HG03039 (cell line): Measurements from ENCODE around the gene HSP90AA1.
"Not testable (repeated sequence)": the region's sequence is repeated elsewhere in the genome, so short reads cannot be mapped to it uniquely, and the experiment has no call there.

ENCODE experiments used
- ATAC-seq: cut with Tn5 transposase; IDR thresholded peaks from one replicate; pipeline ENCODE4 v1.9.1; 2021; ENCODE audit warnings: mild to moderate bottlenecking, moderate library complexity; ENCODE audit not compliant: unreplicated experiment

The HSP90AA1 gene

GRCh38 chr14:102095231-102095870, 8.5 kb upstream of the HSP90AA1 start:
- no peak for ATAC-seq

DNA sequence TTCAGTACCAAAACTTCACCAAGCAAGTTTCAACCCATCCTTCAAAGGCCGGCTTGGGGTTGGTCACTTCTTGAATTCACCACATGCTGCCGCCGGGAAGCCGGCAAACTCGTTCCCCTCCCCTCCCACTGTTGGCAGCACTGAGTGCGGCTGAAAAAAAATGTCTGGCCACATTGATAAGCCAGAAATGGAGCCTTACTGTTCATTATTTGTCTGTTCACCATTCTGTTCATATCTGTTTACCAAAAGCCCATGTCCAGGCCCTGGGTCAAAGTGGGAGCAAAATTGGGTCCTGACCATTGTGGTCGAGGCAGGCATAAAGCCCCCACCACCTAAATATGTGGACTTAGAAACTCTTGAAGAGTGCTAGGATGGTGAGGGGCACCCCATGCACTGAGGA, 7.3 kb upstream of the HSP90AA1 start:
- ATAC-seq: no peak

GRCh38 chr14:102092806-102093205, 6.0 kb upstream of the HSP90AA1 start:
- ATAC-seq: no peak

DNA sequence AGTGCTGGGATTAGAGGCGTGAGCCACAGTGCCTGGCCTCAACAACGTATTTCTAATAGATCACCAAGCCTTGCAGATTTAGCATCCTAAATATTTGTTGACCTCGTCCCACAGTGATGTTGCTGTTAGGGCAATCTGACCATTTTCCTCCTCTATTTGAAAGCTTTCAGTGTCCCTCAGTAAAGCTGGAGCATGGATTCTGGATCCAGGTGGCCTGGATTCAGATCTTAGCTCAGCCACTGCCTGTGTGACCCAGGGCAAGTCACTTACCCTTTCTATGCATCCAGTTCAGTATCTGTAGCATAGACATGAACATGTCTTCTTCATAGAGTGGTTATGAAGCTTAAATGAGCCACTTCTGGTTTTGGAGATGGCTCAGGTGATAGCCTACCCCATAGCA, 3.9 kb upstream of the HSP90AA1 start:
- no peak for ATAC-seq

GRCh38 chr14:102089621-102090343, 2.9 kb upstream of the HSP90AA1 start:
- no peak for ATAC-seq

DNA sequence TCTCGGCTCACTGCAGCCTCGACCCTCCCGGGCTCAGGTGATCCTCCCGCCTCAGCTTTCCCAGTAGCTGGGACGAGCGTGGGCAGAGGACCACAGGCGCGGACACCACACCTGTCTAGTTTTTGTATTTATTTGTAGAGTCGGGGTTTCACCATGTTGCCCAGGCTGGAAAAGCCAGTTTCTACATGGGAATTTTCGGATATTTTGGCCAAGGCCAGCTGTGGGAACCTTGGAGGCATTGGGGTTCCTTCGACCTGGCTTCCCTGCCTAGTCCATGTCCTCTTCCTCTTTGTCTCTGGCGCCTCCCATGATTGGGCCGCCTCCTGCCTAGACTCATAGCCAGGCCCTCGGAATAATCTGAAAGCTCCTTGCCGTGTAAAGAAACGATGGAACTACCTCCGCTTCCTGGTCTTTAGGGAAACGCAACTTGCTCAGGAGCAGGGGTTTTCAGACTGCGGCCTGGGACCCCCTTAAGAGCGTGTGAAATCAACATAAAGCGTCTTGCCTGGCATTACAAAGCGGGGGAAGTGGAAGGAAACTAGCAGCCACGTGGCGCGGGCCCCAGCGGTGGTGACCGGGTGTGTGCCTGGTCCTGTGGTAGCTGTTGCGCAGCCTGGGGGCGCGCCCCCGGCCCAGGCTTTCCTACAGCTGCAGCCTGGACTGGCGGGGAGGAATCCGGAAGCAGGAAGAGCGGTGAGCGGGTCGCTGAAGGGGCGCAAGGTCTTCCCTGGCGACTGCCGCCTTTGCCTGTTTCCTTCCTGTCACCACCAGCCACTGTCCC, 1.4 kb upstream of the HSP90AA1 start:
- no peak for ATAC-seq

GRCh38 chr14:102087762-102088011, 843 bp upstream of the HSP90AA1 start:
- no peak for ATAC-seq

DNA sequence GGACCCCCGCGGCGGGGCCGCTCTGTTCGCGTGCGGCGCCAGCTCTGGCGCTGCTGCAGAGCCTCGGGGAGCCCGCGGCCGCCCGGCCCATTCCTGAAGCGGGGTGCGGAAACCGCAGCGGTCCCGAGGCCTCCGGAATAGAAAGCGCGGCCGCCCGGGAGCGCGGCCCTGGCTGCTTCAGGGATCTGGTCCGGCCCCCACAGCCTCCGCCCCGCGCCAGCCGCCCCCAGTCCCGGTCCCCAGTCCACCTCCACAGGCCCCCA, 204 bp downstream of the HSP90AA1 start:
- no peak for ATAC-seq

GRCh38 chr14:102085948-102086708, 716 bp downstream of the HSP90AA1 start:
- ATAC-seq: peak; percentile 16

DNA sequence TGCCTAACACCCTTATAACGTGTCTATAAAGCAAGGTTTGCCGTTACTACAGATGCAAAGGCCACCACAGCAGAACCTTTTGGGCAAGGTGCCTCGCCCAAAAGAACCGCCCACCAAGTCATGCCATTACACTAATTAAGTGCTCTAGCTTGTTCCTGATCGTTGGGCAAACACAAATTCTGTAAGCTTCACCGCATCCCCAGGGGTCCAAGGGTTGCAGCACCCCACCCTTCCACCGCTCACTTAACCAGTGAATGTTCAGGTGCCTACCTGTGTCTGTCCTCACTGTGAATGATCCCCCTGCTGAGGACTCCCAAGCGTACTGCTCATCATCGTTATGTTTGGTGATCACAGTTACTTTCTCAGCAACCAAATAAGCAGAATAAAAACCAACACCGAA, 1.4 kb downstream of the HSP90AA1 start:
- no peak for ATAC-seq

DNA sequence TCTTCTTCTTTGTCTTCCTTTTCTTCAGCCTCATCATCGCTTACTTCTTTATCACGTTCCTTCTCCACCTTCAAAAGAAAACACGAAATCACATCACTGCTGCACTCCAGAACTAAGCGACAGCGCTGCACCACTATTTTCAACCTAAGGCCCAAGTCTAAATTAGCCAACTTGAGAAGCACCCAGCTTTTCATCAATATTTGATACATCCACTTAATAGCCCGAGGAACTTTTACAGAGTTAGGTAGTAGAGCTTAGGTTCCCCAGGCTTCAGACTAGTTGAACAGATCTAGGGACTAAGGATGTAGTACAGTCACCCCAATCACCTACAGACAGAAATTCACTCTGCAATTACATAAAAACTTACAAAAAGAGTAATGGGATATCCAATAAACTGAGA, 1.9 kb downstream of the HSP90AA1 start:
- ATAC-seq: no peak

GRCh38 chr14:102084522-102084921, 2.3 kb downstream of the HSP90AA1 start:
- not testable (repeated sequence) for ATAC-seq

GRCh38 chr14:102081231-102082080, 5.4 kb downstream of the HSP90AA1 start:
- ATAC-seq: no peak

- ATAC-seq: no peak
Measured at GRCh38 chr14:102080183-102081080, 6.4 kb downstream of the HSP90AA1 start.

- no peak for ATAC-seq
Measured at GRCh38 chr14:102079700-102079979, 7.2 kb downstream of the HSP90AA1 start.

DNA sequence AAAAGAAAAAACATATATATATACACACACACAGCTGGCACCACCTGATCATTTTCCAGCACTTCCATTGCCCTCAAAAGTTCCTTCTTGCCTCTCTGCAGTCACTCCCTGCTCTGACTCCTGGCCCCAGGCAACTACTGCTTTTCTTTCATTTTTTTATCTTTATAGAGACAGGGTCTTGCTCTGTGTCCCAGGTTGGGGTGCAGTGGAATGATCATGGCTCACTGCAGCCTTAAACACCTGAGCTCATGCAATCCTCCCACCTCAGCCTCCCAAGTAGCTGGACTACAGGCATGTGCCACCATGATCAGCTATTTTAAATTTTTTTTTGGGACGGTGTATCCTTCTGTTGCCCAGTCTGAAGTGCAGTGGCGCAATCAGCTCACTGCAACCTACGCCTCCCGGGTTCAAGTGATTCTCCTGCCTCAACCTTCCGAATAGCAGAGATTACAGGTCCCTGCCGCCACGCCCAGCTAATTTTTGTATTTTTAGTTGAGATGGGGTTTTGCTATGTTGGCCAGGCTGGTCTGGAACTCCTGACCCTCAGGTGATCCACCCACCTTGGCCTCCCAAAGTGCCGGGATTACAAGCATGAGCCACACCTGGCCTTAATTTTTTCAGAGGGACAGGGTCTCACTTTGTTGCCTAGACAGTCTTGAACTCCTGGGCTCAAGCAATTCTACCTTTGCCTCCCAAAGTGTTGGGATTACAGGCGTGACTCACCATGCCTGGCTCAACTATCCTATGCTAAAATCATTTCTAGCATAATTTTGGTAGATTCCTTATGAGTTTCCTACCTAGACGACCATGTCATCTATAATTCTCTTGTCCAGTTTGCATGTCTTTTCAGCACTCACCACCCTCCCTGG, 7.8 kb downstream of the HSP90AA1 start:
- no peak for ATAC-seq

DNA sequence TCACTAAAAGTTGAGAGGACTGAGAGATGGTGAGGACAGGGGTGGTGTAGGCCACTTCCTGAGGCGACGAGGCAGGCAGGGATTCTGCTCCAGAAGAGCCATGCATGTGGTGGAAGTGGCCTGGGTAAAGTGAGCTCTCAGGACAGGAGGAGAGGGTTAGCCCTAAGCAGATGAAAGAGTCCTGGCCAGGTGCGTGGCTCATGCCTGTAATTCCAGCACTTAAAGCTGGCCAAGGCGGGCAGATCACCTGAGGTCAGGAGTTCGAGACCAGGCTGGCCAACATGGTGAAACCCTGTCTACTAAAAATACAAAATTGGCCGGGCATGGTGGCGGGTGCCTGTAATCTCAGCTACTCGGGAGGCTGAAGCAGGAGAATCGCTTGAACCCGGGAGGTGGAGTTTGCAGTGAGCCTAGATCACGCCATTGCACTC, 8.5 kb downstream of the HSP90AA1 start:
- not testable (repeated sequence) for ATAC-seq

GRCh38 chr14:102077382-102077709, 9.5 kb downstream of the HSP90AA1 start:
- no peak for ATAC-seq

GRCh38 chr14:102075155-102075554, 11.7 kb downstream of the HSP90AA1 start:
- no peak for ATAC-seq
